ENCODE results near the gene FOXRED2.
A peak's percentile ranks its signal among the peaks of the same experiment; 100 is the strongest.

DNA sequence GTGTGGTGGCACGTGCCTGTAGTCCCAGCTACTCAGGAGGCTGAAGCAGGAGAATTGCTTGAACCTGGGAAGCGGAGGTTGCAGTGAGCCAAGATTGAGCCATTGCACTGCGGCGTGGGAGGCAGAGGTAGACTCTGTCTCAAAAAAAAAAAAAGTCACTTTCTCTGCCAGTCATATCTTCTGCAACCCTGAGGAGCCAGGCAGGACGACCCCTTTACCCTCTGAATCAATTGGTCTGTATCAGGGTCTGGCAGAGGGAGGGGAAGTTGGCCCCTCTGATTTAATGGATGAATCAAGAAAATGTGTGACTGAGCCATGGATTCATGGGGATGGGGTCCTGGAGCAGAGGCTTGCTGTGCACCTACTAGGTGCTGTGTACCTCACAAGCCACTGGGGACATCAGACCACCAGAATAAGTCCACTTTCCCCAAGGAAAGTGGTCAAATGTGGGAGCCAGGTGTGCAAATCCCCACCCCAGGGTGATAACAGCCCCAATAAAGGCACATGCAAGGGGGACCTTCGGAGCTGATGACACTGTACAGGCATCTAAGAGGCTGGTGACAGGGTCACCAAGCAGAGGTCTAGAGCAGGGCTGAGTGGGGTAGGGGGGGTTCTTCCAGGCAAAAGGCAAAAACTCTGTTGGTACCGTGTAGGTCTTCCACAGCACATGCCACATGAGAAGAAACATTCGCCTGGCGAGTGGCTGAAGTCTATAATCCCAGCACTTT, 54.4 kb downstream of the FOXRED2 start:
- TF ChIP-seq POLR2AphosphoS5 (IDR thresholded peaks at IDR 0.05) (no peak), CTCF (IDR thresholded peaks at IDR 0.05) (peak in 1 of 6 experiments; percentile 7)
